Uterus (tissue), 2 donors: ENCODE data around the gene TBX10.

Experiments used
- CTCF ChIP-seq, 4 experiments: fragments of 200-600 bp in 2 of 4; fragments of 450-650 bp in 2 of 4; sonication (generic) in 2 of 4; IDR thresholded peaks; one replicate each; pipeline ENCODE4 v1.5.1; 2016 to 2019; ENCODE audit warnings: antibody characterized with exemption in 4 of 4, mild to moderate bottlenecking in 2 of 4, moderate library complexity in 1 of 4
- POLR2A ChIP-seq, 2 donors: fragments of 450-650 bp; IDR thresholded peaks; one replicate each; pipeline ENCODE4 v1.6.1; 2016; ENCODE audit warnings: antibody characterized with exemption in 2 of 2, mild to moderate bottlenecking in 1 of 2, moderate library complexity in 1 of 2

GRCh38 chr11:67638535-67639437 lies 777 bp downstream of the TBX10 start:
- no peak for TF ChIP-seq CTCF (IDR thresholded peaks at IDR 0.05)
- TF ChIP-seq POLR2A (IDR thresholded peaks at IDR 0.05), result no peak
